Inferior parietal cortex (tissue), 1 donor: ENCODE results near the gene SLC6A18.

Experiments
- DNase-seq: peaks from one replicate; pipeline ENCODE4 v3.0.0-alpha.2; 2016; ENCODE audit errors: extremely low spot score

Gene SLC6A18

DNA sequence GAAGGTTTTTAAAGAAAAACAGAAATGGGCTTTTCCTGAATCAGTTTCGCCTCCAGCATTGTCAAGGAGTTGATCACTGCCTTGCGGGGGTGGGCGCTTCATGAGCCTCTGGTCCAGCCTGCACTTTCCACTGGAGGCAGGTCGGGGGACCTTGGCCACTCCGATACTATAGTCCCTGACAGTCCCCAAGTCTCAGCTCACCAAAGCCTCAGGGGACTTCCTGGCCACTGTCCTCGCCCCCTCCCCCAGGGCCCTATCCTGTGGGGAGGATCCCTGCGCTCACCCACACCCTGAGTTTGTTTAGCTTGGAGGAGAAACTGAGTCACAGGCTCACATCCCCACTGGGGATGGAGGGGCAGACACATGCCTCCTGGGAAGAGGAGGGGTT is 22.4 kb upstream of the SLC6A18 start:
- DNase-seq, result no peak

GRCh38 chr5:1203311-1203967 is 21.7 kb upstream of the SLC6A18 start:
- DNase-seq, result no peak

DNA sequence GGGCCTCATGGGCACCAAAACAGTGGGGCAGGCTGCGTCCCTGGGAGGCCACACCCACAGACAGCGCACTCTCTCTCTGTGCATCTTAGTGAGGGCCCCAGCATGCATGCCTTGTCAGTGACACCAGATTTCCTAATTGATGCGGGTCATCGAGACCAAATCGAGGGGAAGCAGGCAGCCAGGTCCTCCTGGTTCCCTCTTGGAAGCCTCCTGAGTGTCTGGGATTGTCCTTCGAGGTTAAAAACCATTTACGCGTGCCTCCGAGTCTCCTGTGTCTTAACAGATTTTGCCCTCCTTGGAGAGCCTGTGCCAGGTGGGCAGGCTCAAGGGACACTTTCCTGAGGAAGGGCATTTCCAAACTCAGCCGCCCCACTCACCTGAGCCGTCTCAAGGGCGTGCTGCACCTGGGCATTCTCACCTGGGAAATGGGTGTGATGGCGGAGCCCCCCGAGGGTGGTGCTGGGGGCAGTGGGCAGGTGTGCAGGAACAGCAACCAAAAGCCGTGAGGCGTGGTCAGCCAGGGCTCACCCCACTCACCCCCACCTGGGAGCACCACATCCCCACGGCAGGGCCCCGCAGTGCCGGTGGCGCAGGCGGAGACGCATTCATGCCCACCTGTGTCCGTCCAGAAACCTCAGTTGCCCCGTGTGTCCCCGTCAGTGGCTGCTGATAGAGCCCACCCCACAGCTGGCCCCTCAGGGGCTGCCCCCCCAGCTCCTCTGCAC is 21.1 kb upstream of the SLC6A18 start:
- no peak for DNase-seq

DNA sequence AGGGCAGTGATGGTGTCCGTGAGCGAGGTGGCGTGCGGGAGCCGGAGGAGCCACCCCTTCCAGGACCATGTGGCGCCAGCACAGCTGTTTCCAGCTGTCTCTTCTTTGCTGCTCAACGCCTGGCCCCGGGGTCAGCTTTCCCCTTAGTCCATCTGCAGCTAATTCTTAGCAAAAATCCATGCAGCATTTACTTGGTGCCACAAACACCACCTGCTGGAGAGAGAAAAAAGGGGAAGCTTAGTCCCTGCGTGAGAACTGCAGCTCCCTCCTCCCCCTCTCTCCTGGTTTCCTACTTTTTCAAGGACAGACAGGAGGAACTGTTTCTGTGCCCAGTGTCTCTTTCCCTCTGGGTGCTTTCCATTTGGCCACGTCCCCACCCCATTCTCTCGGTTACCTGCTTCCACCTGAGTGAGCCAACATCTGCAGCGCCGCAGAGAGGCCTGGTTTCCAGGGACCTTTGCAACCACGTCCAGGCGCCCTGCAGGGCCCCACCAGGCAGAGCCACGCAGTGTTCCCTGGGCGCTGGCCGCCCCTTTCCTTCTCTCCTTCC is 20.4 kb upstream of the SLC6A18 start:
- peak; percentile 34 for DNase-seq

GRCh38 chr5:1205255-1206180 is 19.7 kb upstream of the SLC6A18 start:
- DNase-seq, result no peak

GRCh38 chr5:1206521-1207412 is 18.4 kb upstream of the SLC6A18 start:
- no peak for DNase-seq

GRCh38 chr5:1207555-1207954 is 17.6 kb upstream of the SLC6A18 start:
- no peak for DNase-seq

DNA sequence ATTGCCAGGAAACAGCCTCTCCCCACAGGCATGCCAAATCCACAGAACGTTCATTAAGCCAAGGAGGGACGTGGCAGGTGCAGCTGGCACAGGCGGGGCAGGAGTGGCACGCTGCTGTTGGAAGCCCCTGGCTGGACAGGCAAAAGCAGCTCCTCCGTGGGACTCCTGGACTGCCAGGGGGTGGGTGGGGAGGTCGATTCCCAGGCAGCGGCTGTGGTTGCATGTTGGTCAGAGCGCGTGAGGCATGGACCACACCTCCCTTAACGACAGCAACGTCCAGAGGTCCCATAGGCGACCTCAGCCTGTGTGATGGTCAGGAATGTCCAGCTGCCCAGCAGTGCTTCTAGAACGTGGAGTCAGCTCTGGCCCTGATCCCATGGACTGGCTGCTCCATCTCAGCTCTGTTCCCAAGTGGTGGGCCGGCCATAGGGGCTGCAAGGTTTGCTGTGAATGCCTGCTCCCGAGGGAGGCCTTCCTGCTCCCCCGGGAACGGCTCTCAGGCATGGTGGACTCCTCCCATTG is 16.9 kb upstream of the SLC6A18 start:
- no peak for DNase-seq

GRCh38 chr5:1208743-1209488 is 16.3 kb upstream of the SLC6A18 start:
- no peak for DNase-seq

DNA sequence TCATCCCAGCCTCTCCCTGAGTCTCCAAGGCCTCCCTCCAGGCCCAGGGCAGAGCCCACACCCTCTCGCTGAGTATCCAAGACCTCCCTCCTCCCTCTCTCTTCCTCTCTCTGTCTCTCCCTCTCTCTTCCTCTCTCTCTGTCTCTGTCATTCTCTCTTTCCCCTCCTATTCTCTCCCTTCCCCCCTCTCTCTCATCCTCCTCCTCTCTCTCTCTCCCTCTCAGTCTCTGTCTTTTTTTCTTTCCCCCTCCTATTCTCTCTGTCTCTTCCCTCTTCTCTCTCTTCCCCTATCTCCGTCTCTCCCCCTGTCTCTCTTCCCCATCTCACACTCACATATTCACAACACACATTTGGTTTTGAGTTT is 15.7 kb upstream of the SLC6A18 start:
- DNase-seq, result no peak

- no peak for DNase-seq
Observed at GRCh38 chr5:1209896-1210776, 15.0 kb upstream of the SLC6A18 start.

DNA sequence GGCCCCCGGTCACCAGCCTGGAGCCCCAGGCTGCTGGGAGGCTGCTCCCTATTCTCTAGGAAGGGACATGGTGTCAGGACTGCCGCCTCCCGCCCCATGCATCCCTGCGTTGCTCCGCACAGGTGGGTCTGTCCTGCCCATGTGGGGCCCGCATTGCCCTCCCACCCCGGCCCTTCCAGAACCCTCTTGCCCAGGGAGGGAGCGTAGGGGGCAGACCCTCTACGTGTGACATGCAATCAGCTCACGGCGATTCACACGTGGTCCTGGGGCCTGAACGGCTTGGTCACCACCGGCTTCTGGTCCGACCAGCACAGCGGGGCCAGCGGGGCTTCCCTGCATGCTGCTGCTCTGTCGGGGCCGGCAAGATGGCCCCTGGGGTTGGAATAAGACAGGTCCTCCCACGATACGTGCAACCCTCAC is 14.3 kb upstream of the SLC6A18 start:
- DNase-seq, result no peak

GRCh38 chr5:1211701-1212100 is 13.5 kb upstream of the SLC6A18 start:
- no peak for DNase-seq

DNA sequence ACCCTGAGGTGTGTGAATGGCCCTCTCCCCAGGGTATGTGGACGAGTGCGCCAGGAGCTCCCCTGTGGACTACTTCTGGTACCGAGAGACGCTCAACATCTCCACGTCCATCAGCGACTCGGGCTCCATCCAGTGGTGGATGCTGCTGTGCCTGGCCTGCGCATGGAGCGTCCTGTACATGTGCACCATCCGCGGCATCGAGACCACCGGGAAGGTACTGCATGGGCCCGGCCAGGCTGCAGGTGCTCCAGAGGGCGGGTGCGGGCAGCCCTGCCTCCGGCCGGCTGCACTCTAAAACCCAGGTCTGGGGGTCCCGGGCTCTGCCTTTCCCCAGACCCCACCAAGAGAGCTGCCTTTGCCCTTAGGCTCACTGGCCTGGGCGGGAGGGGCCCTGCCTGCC is 12.9 kb upstream of the SLC6A18 start:
- no peak for DNase-seq

GRCh38 chr5:1212881-1213280 is 12.3 kb upstream of the SLC6A18 start:
- DNase-seq, result no peak

DNA sequence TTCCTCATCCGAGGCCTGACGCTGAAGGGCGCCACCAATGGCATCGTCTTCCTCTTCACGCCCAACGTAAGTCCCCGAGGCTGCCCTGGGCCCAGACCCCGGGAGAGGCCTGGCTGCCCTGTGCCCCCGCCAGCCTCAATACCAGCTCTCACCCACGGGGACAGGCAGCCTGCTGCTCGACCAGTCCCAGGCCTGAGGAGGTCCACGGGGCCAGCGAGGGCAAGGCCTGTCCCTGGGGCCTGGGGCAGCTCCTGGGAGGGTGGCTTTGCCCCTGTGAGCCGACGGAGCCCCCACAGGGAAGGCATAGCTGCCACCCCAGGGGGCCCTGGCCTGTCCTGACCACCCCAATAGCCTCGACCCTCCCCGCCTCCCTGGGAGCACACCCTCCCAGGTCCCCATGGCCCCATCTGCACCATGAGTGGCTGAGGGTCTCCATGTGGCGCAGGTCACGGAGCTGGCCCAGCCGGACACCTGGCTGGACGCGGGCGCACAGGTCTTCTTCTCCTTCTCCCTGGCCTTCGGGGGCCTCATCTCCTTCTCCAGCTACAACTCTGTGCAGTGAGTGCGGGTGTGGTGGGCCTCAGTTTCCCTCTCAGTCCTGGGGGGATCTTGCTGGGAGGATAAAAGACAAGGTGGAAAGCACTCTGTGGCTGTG is 11.5 kb upstream of the SLC6A18 start:
- no peak for DNase-seq

- DNase-seq, result no peak
Observed at GRCh38 chr5:1214163-1214935, 10.8 kb upstream of the SLC6A18 start.

- DNase-seq, result no peak
Observed at GRCh38 chr5:1214936-1215220, 10.3 kb upstream of the SLC6A18 start.
